GM19452 (cell line): Measurements from ENCODE around the gene IGBP1.
"Not testable (repeated sequence)": the region's sequence is repeated elsewhere in the genome, so short reads cannot be mapped to it uniquely, and the experiment has no call there.

ENCODE experiments used
- ATAC-seq: cut with Tn5 transposase; IDR thresholded peaks from one replicate; pipeline ENCODE4 v1.9.1; 2021; ENCODE audit not compliant: unreplicated experiment

Gene IGBP1

DNA sequence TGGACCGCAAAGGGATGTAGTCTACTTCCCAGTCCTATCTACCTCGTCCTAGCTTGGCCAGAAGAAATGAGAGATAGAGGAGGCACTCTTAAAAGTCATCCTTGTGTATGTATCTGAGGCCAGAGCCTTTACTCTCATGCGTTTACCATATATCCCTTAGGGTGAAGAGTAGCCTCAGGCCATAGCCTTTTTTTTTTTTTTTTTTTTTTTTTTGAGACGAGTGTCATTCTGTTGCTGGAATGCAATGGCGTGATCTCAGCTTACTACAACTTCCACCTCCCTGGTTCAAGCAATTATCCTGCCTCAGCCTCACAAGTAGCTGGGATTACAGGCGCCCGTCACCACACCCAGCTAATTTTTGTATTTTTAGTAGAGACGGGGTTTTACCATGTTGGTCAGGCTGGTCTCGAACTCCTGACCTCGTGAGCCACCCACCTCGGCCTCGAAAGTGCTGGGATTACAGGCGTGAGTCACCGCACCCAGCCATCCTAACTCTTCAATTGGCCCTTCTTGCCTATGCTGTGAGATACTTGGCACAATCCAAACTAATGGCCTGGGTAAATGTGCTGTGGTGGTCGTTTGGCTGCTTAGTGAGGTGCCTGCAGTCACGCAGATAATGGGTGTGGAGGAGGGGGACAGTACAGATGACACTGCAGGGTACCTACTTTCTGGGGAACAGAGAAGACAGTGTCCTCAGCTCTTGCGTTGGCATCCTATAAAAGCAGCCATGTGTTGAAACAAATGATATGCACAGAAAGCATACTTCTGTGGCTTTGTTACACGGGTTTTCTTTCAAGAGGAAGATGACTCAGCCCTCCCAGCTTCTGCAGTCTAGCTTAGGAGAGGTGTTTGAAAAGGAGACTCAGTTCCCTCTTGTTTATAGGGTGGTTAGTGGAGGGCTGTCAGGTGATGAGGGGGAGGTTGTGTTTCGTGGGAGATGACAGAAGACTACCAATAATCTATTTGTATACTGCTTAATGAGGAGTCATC is 33.6 kb downstream of the IGBP1 start:
- no peak for ATAC-seq

DNA sequence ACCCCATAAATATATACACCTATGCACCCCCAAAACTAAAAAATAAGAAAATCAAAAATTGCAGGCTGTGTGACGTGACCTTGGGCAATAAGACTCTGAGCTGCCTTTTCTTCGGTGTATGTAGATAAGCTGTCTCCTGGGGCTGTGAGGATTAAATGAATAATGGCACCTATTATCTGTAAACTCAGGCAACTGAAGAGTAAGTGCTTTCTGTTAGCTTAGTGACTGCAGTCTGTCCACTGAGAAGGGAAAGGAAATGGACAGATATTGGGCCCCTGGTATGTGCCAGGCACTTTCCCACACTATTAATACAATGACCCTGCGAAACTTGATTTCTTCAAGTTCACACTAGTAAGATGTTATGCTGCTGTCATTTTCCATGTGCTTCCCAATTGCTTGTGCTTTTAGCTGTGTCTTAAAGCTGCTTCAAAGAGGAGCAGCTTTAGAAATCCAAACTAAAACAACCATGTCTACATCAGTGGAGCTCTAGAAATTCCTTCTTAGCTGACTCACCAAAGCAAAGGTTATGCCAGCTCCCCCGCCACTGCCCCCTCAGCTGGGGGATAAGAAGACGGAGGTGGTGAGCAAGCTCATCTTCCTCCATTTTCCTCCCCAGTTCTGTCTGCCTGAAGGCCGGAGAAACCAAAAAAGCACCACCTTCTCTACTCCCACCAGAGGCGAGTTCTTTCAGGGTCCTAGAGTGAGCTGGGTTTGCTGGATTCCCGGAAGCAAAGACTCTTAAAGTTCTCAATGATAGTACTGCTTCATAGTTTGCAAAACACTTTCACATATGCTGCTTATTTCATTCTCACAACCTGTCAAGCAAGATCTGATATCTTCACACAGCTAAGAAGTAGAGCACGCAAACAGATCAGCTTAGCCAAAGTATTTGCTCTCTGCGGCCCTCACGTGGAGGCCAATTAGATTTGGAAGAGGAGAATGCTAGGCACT is 35.3 kb downstream of the IGBP1 start:
- ATAC-seq, result no peak

DNA sequence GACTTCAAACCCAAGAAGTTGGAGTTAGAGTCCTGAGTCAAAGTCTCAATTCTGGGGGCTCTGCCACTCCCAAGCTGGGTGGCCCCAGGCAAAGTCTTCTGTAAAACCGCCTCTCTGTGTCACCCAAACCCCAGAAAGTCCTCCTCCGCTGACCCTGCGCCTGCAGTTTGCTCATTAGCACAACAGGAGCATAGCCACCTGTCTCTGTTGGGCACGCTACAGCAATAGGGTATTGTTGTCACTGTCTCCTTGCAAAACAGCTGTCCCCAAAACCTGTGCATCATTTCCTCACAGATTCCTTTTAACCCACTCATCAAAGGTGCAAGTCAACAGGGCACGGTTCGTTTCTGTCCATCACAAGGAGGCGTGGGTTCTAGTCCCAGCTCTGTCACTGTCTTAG is 36.0 kb downstream of the IGBP1 start:
- ATAC-seq, result no peak

DNA sequence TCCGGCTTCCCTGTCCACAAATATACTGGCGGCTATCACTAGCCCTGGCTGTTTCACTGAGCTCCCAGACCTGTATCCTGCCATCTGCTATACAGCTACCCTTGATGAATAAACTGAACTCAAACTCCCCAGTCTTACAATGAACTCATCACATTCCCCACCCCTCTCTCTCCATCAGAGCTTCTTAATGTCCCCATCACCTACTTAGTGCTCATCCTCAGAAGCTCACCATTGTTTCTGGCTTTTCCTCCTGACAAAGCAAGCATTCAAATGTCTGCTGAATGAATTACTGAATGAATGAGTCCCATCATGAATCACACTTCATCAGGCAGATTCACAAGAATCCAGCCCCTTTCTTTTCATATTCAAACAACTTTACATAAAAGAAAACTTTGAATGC is 38.4 kb downstream of the IGBP1 start:
- no peak for ATAC-seq

DNA sequence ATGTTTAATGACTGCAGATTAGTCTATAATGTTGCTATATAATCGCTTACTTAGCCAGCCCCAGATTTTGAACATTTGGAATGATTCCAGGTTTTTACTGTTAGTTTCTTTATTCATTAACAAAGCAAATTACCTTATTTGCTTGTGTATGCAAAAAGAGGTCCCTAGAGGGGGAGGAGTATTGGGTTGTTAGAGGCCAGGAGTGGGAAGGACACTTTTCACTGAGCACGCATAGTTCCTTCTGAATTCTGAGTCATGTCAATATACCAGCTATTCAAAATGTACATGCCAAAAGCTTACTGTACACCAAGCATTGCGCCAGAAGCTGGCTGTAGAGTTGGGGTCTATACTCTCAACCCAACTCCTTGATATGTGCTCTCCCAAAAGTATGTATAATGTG is 39.0 kb downstream of the IGBP1 start:
- no peak for ATAC-seq

DNA sequence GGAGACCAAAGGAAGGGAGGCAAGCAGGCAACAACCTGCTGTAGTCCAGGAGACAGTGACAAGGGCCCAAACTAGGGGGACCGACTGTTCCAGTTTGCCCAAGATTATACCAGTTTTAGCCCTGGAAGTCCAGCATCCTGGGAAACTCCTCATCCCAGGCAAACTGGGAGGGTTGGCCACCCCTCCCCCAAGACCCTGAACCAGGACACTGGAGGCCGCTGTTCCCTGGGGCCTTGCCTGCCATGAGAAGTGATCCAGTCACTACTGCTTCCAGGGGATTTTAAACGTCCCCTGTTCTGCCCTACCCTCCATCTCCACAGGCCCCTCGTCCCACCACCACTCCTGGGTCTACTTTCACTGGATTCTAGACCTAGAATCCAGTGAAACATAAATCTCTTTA is 39.7 kb downstream of the IGBP1 start:
- ATAC-seq, result no peak

DNA sequence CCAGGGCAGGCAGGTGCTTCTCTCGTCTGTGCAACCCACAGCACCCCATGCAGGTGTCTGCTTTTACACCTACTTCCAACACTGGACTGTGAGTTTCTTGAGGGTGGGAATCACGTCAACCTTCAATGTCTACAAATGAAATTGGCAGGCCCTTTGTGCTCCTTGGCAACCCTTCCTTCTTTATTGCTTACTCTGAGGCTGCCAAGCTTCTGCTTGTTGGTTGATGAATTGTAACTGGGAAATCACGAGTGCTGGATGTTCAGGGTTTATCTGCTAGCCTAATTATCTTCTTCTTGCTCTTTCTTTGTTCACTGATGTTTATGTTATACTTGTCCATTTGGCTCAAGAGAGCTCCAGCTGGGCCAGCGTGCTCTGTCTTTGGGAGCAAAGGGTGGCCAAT is 41.5 kb downstream of the IGBP1 start:
- no peak for ATAC-seq

DNA sequence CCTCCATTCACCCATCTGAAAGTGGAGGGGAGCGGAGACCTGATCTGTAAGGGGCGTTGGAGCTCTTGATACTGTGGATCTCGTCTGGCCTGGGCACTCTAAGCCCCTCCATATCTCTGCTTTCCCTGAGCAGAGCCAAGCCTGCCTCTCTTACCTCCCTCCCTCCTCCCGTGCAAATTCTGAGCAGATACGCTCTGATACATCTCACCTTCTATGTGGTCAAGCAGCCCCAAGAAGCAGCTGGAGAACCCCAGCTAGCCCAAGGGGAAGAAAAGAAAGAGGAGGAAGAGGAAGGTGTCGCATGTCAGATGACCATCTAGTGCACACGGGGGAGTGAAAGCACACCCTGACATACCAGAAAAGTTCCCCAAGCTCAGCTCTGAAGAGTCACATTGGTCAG is 42.1 kb downstream of the IGBP1 start:
- ATAC-seq, result no peak

DNA sequence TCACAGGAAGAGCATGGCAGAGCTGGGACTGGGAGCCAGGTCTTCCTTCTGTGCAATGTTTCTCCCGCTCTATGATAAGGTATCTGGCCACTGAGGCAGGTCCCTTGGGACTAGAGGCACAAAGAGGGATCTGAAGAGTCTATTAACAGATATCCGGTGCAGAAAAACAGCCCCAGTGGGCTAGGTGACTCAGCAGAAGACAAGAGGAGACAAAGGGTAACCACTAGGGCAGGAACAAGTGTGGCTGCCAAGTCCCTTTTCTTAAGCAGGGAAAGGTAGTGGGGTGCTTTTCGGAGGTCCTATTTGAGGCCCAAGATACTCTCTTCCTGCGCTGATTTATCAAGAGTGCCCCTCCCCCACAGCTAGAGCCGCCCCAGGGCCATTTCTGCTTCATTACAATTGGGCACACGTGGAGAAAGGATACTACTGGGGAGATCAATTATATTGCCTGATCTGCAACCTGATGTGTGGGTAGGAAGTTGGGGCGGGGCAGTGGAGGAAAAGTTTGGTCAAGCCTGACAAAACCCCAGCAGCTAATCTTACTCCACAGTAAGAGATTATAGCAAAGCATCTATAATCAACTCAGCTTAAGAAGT is 43.8 kb downstream of the IGBP1 start, which contains the start of gene DGAT2L6:
Gene DGAT2L6 (plus strand): TSS at position 546 of the 596 bp plus-strand sequence. CDS start 100 bp downstream, outside the sequence.
- ATAC-seq, result peak; percentile 68

DNA sequence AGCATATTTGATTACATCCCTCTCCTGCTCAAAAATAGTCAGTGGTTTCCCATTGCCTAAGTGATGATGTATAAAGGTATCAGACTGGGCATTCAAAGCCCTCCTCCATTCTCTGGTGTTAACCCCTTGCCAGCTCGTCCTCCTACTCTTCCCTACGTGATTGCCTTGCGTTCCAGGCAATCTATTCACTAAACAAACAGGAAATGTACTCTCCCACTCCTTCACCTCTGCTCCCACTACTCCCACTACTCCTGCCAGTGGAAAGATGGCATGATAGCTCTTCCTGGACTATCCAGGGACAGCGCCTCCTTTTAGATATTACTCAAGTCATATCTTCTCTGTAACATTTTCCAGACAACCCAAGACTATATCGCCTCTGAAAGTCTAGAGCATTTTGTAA is 49.8 kb downstream of the IGBP1 start:
- no peak for ATAC-seq

DNA sequence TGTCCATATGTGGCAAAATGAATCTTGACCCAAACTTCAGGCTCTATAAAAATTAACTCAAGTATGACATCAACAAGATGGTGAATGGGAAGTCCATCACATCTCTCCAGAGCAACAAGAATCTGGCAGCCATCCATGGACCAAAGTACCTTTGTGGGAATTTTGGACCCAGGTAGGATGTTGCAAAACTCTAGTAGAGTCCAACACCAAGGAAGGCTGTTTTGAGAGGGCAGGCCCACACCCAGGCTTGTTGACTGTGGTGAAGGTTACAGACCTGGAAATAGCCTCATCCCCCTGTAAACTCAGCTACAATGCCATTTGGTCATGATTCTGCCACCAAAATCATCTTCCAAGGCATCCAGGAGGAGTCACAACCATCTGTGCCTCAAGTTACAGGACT is 57.0 kb downstream of the IGBP1 start:
- ATAC-seq, result no peak

DNA sequence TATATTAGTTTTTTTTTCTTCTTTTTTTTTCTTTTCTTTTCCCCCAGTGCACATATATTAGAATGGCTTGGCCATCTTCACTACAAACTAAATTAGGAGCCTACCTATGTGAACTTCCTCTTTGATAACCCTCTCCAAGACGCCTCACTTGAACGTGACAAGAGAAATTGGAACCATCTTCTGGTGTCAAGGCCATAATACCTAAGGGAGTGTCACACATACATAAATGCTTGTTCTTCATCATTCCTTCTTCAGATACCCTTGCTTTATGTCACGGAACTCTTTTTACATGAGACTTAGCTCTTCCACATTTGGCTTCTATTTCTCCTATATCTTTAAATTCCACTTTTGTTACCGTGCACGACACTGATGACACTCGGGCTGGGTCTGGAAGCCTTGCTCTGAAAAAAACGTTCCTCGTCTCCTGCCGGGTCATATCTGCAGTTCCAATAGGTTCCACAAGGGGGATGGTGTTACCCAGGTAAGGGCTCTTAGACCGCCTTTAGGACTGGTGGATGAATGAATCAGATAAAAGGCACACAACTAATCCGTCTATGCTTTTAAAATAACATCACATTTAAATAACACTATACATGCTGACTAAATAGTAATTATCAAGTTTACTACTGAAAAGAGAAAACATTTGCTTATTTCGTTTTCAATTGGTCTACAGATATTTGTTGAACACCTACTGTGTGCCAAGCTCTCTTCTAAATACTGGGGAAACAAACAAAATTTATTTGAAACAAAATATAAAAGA is 63.9 kb downstream of the IGBP1 start:
- ATAC-seq, result peak; percentile 78

DNA sequence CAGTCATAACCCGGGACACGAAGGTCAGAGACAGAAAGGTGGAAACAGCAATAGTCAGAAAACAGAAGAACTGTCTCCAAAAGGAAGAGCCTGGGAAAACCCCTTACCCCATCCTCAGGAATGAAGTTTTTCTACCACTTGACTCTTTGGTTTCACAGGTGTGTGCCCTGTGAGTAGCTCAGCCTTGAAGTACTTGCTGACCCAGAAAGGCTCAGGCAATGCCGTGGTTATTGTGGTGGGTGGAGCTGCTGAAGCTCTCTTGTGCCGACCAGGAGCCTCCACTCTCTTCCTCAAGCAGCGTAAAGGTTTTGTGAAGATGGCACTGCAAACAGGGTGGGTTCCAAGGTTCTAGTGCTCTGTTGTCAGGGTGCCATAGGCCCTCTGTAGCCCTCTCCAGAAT is 68.5 kb downstream of the IGBP1 start:
- no peak for ATAC-seq

DNA sequence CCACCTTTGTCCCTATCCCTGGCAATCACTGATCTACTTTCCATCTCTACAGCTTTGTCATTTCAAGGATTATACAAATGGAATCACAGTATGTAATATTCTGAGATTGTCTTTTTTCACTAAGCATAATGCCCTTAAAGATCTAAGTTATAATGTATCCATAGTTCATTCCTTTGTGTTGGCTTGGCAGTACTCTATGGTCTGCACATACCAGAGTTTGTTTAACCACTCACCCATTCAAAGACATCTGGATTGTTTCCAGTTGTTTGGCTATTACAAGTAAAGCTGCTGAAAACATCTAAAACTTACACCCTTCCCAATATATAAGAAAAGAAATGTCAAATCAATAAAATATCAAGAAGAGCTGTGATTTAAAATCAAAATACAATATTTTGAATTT is 75.2 kb downstream of the IGBP1 start:
- ATAC-seq, result no peak

DNA sequence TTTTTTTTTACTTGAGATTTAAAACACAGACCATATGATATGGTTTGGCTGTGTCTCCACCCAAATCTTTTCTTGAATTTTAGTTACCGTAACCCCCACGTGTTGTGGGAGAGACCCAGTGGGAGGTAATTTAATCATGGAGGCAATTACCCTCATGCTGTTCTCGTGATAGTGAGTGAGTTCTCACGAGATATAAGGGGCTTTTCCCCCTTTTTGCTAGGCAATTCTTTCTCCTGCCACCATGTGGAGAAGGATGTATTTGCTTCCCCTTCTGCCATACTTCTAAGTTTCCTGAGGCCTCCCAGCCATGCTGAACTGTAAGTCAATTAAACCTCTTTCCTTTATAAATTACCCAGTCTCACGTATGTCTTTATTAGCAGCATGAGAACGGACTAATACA is 76.3 kb downstream of the IGBP1 start:
- ATAC-seq, result not testable (repeated sequence)
